KOPT-K1 (cell line): ENCODE data around the gene MAN1A1.
"Not testable (repeated sequence)": the region's sequence is repeated elsewhere in the genome, so short reads cannot be mapped to it uniquely, and the experiment has no call there.

Experiments used
- H3K27ac ChIP-seq: fragments of 200-600 bp; sonication (generic); 2 replicates; pipeline ENCODE4 v1.5.1; 2016; ENCODE audit warnings: antibody characterized with exemption, mild to moderate bottlenecking, low read depth, low read length; ENCODE audit not compliant: poor library complexity, severe bottlenecking
- H3K36me3 ChIP-seq: fragments of 200-600 bp; sonication (generic); 2 replicates; pipeline ENCODE4 v1.5.1; 2017; ENCODE audit warnings: antibody characterized with exemption, mild to moderate bottlenecking, low read length, moderate library complexity; ENCODE audit not compliant: insufficient read depth
- H3K9me3 ChIP-seq: fragments of 200-600 bp; sonication (generic); 2 replicates; pipeline ENCODE4 v1.5.1; 2017; ENCODE audit warnings: antibody characterized with exemption, low read length, mild to moderate bottlenecking; ENCODE audit not compliant: insufficient read depth, poor library complexity, severe bottlenecking

Gene MAN1A1

DNA sequence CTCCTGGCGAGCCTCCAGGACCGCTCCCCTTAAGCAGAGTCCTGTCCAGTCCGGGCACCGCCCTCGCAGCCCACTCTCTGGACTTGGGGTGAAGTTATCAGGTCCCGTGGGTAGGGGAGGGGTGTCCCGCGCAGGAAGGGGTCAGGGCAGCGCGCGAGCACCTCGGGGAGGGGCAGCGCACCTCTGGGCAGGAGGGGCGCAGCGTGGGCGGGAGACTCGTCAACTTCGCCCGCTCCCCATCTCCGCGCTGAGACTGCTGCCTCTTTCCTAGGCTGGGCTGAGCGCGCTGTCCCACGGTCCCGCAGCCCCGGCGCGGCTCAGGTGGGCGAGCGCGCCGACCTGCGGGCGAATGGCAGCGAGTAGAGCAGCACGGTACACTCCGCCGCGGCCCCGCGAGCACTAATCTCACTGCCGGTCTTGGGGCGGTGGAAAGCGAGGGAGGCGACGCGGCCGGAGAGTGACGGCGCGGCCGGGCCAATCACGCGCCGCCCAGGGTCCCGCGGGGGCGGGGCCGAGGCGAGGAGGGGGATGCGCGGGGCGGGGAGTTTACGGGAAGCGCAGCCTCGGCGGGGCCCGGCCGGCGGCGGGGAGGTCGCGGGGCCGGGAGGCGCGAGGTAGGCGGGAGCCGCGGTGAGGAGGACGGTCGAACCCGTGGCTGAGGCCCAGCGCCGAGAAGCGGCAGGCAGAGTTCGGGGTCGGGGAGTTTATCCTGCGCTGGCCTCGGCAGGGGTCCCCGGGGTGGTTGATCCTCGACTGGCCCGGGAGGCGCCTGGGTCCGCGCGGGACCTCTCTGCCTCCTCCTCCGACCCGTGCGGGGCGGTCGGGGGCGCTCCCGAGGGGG, at the start of gene MAN1A1:
Gene MAN1A1 (minus strand): TSS at position 401 of the 841 bp plus-strand sequence. CDS start 696 bp downstream, outside the sequence.
- peaks cover 11% of the 10 kb centered on the region; the same call in 1 of the 2 replicates for H3K36me3 ChIP-seq
- H3K27ac ChIP-seq, result peak within 1 kb of the TSS; percentile 90
- no peaks in the 10 kb centered on the region for H3K9me3 ChIP-seq

- no peaks in the 10 kb centered on the region for H3K36me3 ChIP-seq
- H3K9me3 ChIP-seq, result no peaks in the 10 kb centered on the region
- no peak overlapping the region for H3K27ac ChIP-seq
These were observed 45.6 kb upstream of the MAN1A1 start for GRCh38 chr6:119395192-119395591.

DNA sequence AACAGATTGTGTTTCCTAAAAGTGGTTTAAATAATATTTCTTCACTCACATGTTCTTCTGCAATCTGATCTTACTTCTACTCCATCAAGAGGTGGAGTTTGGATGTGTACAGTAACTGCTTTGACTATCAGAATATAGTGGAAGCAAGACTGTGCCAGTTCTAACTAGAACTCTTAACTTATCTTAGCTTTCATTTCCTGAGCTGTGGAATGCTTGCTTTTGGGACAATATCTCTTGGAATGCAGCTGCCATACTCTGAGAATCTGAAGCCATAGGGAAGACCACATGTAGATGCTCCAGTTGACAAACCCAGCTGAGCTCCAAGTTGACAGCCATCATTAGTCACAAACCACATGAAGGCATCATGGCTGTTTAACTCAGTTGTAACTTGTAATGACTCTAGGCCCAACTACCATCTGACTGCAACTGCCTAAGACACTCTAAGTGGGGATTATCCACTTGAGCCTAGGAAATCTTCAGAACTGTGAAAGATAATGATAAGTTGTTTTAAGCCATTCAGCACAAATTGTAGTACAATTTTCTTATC, 40.8 kb upstream of the MAN1A1 start:
- Histone ChIP-seq H3K9me3 (peaks cover 5% of the 10 kb centered on the region), H3K36me3 (no peaks in the 10 kb centered on the region), H3K27ac (no peak overlapping the region)

DNA sequence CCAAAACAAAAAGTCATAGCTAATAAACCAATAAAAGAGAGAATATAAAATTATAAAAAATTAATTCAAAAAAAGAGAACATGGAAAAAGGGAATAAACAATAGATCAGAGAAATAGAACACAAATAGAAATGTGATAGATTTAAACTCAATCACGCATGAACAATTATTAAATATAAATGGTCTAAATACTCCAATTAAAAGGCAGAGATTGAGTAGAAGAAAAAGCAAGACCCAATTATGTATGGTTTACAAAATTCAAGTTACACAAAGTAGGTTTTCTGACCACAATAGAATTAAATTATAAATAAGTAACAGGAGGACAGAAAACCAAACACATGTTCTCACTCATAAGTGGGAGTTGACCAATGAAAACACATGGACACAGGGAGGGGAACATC, 36.4 kb upstream of the MAN1A1 start:
- Histone ChIP-seq H3K9me3 (peaks cover 10% of the 10 kb centered on the region), H3K27ac (no peak overlapping the region)

DNA sequence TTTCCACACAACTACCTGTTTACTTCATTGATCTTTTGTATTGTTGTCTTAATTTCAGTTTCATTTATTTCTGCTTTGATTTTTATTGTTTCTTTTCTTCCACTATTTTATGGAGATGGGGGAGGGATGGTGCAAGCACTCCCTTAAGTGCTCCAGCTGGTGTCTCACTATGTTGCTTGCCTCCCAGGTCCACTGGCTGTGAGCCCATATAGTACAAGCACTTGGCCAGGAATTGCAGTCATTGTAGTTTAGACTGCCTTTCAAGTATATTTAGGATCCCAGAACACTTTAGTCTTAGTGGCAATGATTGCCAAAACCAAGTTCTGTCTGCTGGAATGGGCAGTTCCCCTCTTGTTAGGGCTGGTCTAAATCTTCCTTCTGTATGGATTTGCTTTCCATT, 34.9 kb upstream of the MAN1A1 start:
- Histone ChIP-seq H3K27ac (no peak overlapping the region), H3K36me3 (no peaks in the 10 kb centered on the region), H3K9me3 (peaks cover 10% of the 10 kb centered on the region)

More for the DNA sequence above, 36.4 kb upstream of the MAN1A1 start:
- no peaks in the 10 kb centered on the region for H3K36me3 ChIP-seq

- no peaks in the 10 kb centered on the region for H3K36me3 ChIP-seq
- peaks cover 5% of the 10 kb centered on the region for H3K9me3 ChIP-seq
- no peak overlapping the region for H3K27ac ChIP-seq
These were observed 30.2 kb upstream of the MAN1A1 start for GRCh38 chr6:119379809-119380208.

- H3K27ac ChIP-seq, H3K36me3 ChIP-seq, H3K9me3 ChIP-seq: not testable (repeated sequence)
These were observed 27.5 kb upstream of the MAN1A1 start for GRCh38 chr6:119377043-119377442.

DNA sequence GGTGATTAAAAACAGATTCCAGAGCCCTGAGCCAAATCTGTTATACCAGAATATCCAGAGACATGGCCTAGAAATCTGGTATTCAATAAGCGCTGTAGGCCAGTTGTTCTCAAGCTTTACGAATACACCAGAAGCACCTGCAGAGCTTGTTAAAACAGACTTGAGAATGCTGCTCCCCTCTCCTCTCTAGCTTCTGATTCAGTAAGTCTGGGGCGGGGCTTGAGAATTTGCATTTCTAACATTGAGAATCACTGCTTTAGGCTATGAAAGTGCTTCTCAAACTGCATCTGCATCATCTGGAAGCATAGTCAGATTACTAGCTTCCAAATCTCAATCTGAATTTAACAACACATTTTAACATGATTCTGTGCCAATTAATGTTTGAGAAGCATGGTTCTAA, 20.5 kb upstream of the MAN1A1 start:
- Histone ChIP-seq H3K9me3 (peaks cover 1% of the 10 kb centered on the region), H3K36me3 (no peaks in the 10 kb centered on the region), H3K27ac (no peak overlapping the region)

GRCh38 chr6:119368921-119369320, 19.4 kb upstream of the MAN1A1 start:
- Histone ChIP-seq H3K36me3 (no peaks in the 10 kb centered on the region), H3K27ac (no peak overlapping the region), H3K9me3 (peaks cover 4% of the 10 kb centered on the region)

DNA sequence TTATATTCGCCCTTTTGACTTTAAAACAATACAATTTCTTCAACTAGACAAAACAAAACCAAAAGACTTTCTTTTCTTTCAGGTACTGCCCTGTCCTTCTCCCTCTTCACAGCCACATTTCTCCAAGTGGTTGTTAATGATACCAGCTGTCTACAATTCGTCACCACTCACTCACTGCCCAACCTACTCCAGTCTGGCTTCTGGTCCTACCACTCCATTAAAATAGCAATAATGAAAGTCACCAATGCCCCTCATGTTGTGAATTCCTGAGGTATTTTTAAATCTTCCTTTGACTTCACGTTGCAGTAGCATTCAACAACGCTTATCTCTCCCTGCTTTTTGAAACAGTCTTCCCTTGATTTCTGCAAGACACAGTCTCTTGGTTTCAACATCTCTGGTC, 11.6 kb upstream of the MAN1A1 start:
- Histone ChIP-seq H3K36me3 (no peaks in the 10 kb centered on the region), H3K27ac (no peak overlapping the region), H3K9me3 (peaks cover 4% of the 10 kb centered on the region)

GRCh38 chr6:119360262-119360915, 10.8 kb upstream of the MAN1A1 start:
- Histone ChIP-seq H3K9me3 (peaks cover 4% of the 10 kb centered on the region), H3K36me3 (no peaks in the 10 kb centered on the region), H3K27ac (no peak overlapping the region)

- Histone ChIP-seq H3K36me3 (no peaks in the 10 kb centered on the region), H3K27ac (no peak overlapping the region), H3K9me3 (no peaks in the 10 kb centered on the region)
These were observed 6.3 kb upstream of the MAN1A1 start for GRCh38 chr6:119355890-119356289.

DNA sequence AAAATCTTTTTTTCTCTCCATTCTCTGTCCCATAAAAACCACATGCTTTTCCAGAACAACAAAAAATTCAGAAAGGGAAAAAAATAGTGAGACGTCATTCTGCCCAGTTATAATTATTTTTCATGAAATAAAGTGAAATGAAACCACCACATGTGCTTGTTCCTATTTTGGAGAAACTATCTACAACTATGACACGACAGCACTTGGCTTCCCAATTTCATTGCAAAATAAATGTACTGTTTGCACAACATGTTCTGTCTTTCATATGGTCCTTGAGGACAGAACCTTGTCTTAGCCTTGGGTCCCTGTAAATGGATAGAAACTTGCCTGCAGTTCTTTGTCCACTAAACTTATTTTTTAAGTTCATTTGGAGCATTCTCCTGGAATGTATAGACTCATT, 5.6 kb upstream of the MAN1A1 start:
- H3K9me3 ChIP-seq, result no peaks in the 10 kb centered on the region
- H3K27ac ChIP-seq, result no peak overlapping the region
- no peaks in the 10 kb centered on the region for H3K36me3 ChIP-seq

DNA sequence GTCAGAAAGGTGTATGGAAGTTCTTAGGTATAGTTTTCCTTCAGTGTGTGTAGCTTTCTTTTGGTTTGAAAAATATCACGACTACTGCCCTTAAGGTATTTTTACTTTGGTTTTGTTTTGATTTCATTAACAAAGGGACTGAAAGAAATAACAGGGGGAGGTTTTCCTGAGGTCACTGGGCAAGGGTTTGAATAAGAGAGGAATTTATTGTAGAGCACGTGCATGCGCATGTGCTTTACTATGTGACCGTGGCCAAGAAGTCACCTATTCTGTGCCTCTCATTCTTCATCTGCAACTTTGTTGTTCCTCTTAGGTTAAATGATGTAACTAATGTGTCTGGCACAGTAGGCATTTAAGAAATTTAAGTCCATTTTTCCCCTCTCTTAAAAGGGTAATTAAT, 4.1 kb upstream of the MAN1A1 start:
- H3K36me3 ChIP-seq, result no peaks in the 10 kb centered on the region
- no peak overlapping the region for H3K27ac ChIP-seq
- no peaks in the 10 kb centered on the region for H3K9me3 ChIP-seq

DNA sequence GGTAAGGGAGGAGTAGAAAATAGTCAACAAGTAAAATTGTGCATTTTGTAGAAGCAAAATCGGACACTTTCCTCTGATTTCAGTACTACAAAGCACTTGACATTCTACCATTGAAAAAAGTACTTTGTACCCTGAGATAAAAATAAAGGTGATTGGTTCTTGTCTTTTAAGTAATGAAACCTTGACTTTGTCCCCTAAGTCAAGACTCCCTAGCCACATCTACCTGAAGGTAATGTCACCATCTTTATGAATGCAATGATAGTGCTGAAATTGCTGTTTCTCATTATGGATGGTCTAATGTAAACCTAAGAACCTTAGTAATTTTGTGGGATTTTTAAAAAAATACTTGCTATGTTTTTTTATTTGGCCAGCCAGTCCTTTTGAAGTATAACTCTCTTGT, 2.4 kb upstream of the MAN1A1 start:
- no peaks in the 10 kb centered on the region for H3K9me3 ChIP-seq
- no peak overlapping the region for H3K27ac ChIP-seq
- H3K36me3 ChIP-seq, result no peaks in the 10 kb centered on the region
